ENCODE data around the gene CRIP2.
A peak's percentile ranks its signal among the peaks of the same experiment; 100 is the strongest.

CRIP2 gene

DNA sequence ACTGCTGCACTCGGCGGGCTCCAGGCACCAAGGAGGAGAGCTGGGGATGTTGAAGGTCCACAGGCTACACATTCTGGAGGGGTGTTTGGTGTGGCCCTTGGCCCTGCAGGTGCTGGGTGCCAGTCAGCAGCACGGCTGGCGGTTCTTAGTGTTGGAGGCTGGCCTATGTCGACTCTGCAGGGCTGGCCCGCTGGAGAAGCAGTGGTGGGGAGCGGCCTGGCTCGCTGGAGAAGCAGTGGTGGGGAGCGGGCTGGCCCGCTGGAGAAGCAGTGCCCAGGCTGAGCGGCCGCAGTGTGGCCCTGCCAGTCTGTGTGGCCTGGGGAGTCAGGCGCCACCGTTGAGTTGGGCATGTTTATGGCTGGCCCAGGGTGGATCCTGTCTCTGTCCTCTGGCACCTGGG is 27.6 kb upstream of the CRIP2 start:
- Histone ChIP-seq H3K4me3 (ENCODE audit: low read length in 2 of 2) (no peak overlapping the region), H3K4me2 (ENCODE audit: insufficient read depth, low read length, poor library complexity, severe bottlenecking) (no peak overlapping the region), H4K91ac (ENCODE audit: low read depth, low read length, poor library complexity) (no peak overlapping the region), H3K27me3 (ENCODE audit: control insufficient read depth in 3 of 3, insufficient read depth in 3 of 3, low read depth in 1 of 3, low read length in 3 of 3) (no peaks in the 10 kb centered on the region), H3K4me1 (ENCODE audit: control insufficient read depth in 2 of 2, insufficient read depth in 1 of 2, low read depth in 1 of 2, low read length in 2 of 2) (no peaks in the 10 kb centered on the region), H3K4ac (ENCODE audit: low read length) (no peak overlapping the region), H3K14ac (ENCODE audit: low read length) (no peak overlapping the region), H3K23ac (ENCODE audit: low read depth, low read length, poor library complexity) (no peak overlapping the region), H3K9ac (ENCODE audit: low read depth, low read length, poor library complexity) (peak overlapping the region; percentile 81), H2AFZ (ENCODE audit: low read length) (no peak overlapping the region), H2BK5ac (ENCODE audit: low read length) (no peak overlapping the region), H2BK15ac (ENCODE audit: low read length) (no peak overlapping the region), H2BK120ac (ENCODE audit: low read depth, low read length) (no peak overlapping the region), H3K27ac (replicated peaks; ENCODE audit: low read length) (no peak overlapping the region), H3K9me3 (replicated peaks in 1 of 2; ENCODE audit: control insufficient read depth in 2 of 2, insufficient read depth in 1 of 2, low read depth in 1 of 2, low read length in 2 of 2) (peaks cover 0 to 2% of the 10 kb centered on the region in 2 donors), H3K18ac (ENCODE audit: low read length) (peak overlapping the region; percentile 38), H3K79me1 (ENCODE audit: low read depth, low read length) (peaks cover 30% of the 10 kb centered on the region), H2BK12ac (ENCODE audit: low read length) (no peak overlapping the region), H3K36me3 (replicated peaks in 1 of 2; ENCODE audit: control insufficient read depth in 2 of 2, insufficient read depth in 2 of 2, low read length in 2 of 2) (peaks cover 42 to 66% of the 10 kb centered on the region in 2 donors), H2AK5ac (ENCODE audit: low read depth, low read length) (no peak overlapping the region), H4K8ac (ENCODE audit: low read depth, low read length) (no peak overlapping the region)
- DNase-seq (ENCODE audit: low spot score) = no peak
- no CpG with 5 or more reads among the region's 14 CpGs for WGBS, 2 donors (ENCODE audit: extremely low coverage in 2 of 2, insufficient read length in 2 of 2, insufficient replicate concordance in 1 of 2)

DNA sequence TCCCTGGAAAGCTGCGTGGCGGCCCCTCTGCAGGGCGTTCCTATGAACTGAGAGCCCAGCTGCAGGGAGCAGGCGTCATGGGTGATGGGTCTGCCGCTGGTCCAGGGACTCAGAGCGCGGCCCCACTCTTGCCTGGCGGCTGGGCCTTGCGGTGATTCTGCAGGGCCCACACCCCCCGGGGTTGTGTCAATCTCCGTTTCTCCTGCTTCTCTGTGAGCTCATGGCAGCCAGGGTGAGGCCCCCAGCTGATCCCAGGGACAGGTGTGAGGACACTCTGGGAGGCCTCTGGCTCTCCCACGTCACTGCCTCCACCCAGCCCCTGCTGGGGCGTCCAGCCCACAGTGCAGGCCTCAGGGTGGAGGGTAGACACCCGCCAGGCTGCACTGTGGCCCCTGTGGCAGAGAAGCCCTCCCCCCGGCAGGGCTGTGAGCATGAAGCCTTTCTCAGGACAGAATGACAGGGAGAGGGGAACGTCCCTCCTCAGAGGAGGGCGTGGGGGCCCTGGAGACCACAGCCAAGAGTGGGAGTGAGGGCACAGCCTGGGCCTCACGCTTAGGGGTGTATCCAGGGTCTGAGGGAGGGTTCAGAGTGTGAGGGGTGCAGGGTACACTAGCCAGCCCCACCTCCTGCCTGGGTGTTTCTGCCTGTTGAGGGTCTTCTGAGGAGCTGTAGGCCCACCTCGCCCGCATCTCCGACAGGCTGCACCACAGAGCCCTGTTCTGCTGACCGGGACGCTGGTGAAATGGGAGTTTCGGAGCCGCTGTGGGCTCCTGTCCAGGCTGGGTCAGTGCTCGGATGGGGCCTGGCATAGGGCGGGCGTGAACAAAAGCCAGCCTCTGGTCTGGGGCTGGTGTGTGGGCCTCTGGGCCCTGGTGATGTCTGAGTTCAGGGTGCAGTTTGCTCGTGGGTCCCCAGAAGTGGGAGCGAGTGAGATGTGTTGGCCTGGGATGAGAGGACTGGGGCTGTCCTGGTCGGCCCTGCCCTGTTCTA is 26.7 kb upstream of the CRIP2 start:
- H3K27ac ChIP-seq (replicated peaks; ENCODE audit: low read length) = no peak overlapping the region
- H3K36me3 ChIP-seq (replicated peaks in 1 of 2; ENCODE audit: control insufficient read depth in 2 of 2, insufficient read depth in 2 of 2, low read length in 2 of 2) = peaks cover 41 to 66% of the 10 kb centered on the region in 2 donors
- DNase-seq (ENCODE audit: low spot score) = no peak
- H2BK5ac ChIP-seq (ENCODE audit: low read length) = no peak overlapping the region
- no peak overlapping the region for H2BK15ac ChIP-seq (ENCODE audit: low read length)
- H3K4me3 ChIP-seq (ENCODE audit: low read length in 2 of 2) = no peak overlapping the region
- H4K8ac ChIP-seq (ENCODE audit: low read depth, low read length) = no peak overlapping the region
- no peak overlapping the region for H2AK5ac ChIP-seq (ENCODE audit: low read depth, low read length)
- H3K23ac ChIP-seq (ENCODE audit: low read depth, low read length, poor library complexity) = peak overlapping the region; percentile 43
- no peak overlapping the region for H2AFZ ChIP-seq (ENCODE audit: low read length)
- no peaks in the 10 kb centered on the region for H3K27me3 ChIP-seq (ENCODE audit: control insufficient read depth in 3 of 3, insufficient read depth in 3 of 3, low read depth in 1 of 3, low read length in 3 of 3)
- peak overlapping the region; percentile 10 for H2BK12ac ChIP-seq (ENCODE audit: low read length)
- H2BK120ac ChIP-seq (ENCODE audit: low read depth, low read length) = no peak overlapping the region
- peaks cover 30% of the 10 kb centered on the region for H3K79me1 ChIP-seq (ENCODE audit: low read depth, low read length)
- H3K14ac ChIP-seq (ENCODE audit: low read length) = no peak overlapping the region
- no peaks in the 10 kb centered on the region for H3K4me1 ChIP-seq (ENCODE audit: control insufficient read depth in 2 of 2, insufficient read depth in 1 of 2, low read depth in 1 of 2, low read length in 2 of 2)
- H3K4ac ChIP-seq (ENCODE audit: low read length) = no peak overlapping the region
- no peak overlapping the region for H4K91ac ChIP-seq (ENCODE audit: low read depth, low read length, poor library complexity)
- H3K9ac ChIP-seq (ENCODE audit: low read depth, low read length, poor library complexity) = no peak overlapping the region
- H3K4me2 ChIP-seq (ENCODE audit: insufficient read depth, low read length, poor library complexity, severe bottlenecking) = no peak overlapping the region
- peak overlapping the region; percentile 64 for H3K18ac ChIP-seq (ENCODE audit: low read length)
- no CpG with 5 or more reads among the region's 31 CpGs for WGBS, 2 donors (ENCODE audit: extremely low coverage in 2 of 2, insufficient read length in 2 of 2, insufficient replicate concordance in 1 of 2)
- peaks cover 0 to 2% of the 10 kb centered on the region in 2 donors for H3K9me3 ChIP-seq (replicated peaks in 1 of 2; ENCODE audit: control insufficient read depth in 2 of 2, insufficient read depth in 1 of 2, low read depth in 1 of 2, low read length in 2 of 2)

DNA sequence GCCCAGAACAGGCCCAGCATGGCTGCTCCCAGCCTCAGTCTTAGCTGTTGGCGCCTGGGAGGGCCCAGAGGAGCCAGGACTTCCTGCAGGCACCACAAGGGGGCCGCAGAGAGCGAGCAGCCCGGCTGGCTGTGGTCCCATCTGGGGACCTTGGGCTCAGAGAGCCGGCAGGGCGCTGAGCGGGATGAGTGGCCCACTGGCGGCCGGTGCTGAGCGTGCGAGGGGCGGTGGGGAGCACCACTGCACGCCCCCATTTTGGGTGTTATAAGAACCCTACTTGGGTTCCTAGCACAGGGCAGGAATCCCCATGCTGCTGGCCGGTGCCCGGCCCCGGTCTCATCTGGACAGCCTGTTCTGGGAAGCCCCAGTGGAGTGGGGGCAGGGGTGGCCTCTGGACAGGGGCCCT is 25.9 kb upstream of the CRIP2 start:
- peak; percentile 37 for DNase-seq (ENCODE audit: low spot score)
- Histone ChIP-seq H2BK120ac (ENCODE audit: low read depth, low read length) (no peak overlapping the region), H2BK12ac (ENCODE audit: low read length) (no peak overlapping the region), H4K8ac (ENCODE audit: low read depth, low read length) (no peak overlapping the region), H3K27me3 (ENCODE audit: control insufficient read depth in 3 of 3, insufficient read depth in 3 of 3, low read depth in 1 of 3, low read length in 3 of 3) (no peaks in the 10 kb centered on the region), H2AK5ac (ENCODE audit: low read depth, low read length) (no peak overlapping the region), H3K14ac (ENCODE audit: low read length) (no peak overlapping the region), H3K4me3 (ENCODE audit: low read length in 2 of 2) (no peak overlapping the region), H2BK5ac (ENCODE audit: low read length) (no peak overlapping the region), H3K23ac (ENCODE audit: low read depth, low read length, poor library complexity) (no peak overlapping the region), H3K27ac (replicated peaks; ENCODE audit: low read length) (no peak overlapping the region), H3K18ac (ENCODE audit: low read length) (no peak overlapping the region), H3K79me1 (ENCODE audit: low read depth, low read length) (peaks cover 30% of the 10 kb centered on the region), H2AFZ (ENCODE audit: low read length) (no peak overlapping the region), H3K9me3 (replicated peaks in 1 of 2; ENCODE audit: control insufficient read depth in 2 of 2, insufficient read depth in 1 of 2, low read depth in 1 of 2, low read length in 2 of 2) (peaks cover 0 to 2% of the 10 kb centered on the region in 2 donors), H3K4me2 (ENCODE audit: insufficient read depth, low read length, poor library complexity, severe bottlenecking) (no peak overlapping the region), H3K4ac (ENCODE audit: low read length) (no peak overlapping the region), H2BK15ac (ENCODE audit: low read length) (no peak overlapping the region), H3K4me1 (ENCODE audit: control insufficient read depth in 2 of 2, insufficient read depth in 1 of 2, low read depth in 1 of 2, low read length in 2 of 2) (no peaks in the 10 kb centered on the region), H3K9ac (ENCODE audit: low read depth, low read length, poor library complexity) (no peak overlapping the region), H4K91ac (ENCODE audit: low read depth, low read length, poor library complexity) (no peak overlapping the region), H3K36me3 (replicated peaks in 1 of 2; ENCODE audit: control insufficient read depth in 2 of 2, insufficient read depth in 2 of 2, low read length in 2 of 2) (peaks cover 42 to 67% of the 10 kb centered on the region in 2 donors)
- no CpG with 5 or more reads among the region's 16 CpGs for WGBS, 2 donors (ENCODE audit: extremely low coverage in 2 of 2, insufficient read length in 2 of 2, insufficient replicate concordance in 1 of 2)
